GM19328 (cell line): ENCODE data around the gene NBEA.

Experiments used
- ATAC-seq: cut with Tn5 transposase; IDR thresholded peaks from one replicate; pipeline ENCODE4 v1.9.1; 2021; ENCODE audit warnings: mild to moderate bottlenecking, moderate library complexity; ENCODE audit not compliant: unreplicated experiment

Gene NBEA

DNA sequence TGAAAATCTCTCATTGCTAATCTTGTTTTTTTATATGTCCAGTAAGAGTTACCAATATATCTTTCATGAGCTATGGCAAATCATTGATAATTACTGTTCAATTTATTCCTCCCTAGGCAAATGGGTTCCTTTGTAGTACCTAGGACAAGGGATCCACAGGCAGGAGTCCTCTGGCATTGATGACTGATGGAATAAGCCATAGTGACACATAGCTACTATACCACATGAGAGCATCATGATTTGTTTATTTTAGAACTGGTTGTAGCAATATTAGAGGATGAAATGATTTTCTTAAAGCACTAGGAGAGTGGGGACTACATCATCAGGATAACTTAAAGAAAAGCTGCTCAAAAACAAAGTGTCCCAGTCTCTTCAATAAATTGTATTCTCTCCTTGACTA lies 556.2 kb downstream of the NBEA start:
- no peak for ATAC-seq

DNA sequence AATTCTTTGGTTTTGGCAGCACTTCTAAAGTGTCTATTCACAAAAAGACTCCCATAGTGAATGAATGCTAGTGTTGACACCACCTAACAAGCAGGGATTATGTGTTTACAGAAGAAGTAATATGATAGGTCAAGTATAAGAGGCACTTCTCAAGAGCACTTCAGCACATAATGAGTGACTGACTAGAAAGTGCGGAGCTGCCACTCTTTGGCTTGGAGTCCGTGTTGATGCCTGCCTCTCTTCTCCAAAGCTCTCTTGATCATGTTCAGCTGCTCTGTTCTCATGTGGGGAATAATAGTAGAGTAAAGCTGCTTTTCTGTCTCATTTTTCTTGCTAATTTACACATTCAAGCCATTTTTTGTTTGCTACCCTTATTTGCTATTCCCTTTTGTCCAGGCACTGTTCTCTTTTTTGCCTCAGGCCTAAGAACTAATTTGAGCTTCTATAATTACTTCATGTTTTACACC lies 557.2 kb downstream of the NBEA start:
- no peak for ATAC-seq

DNA sequence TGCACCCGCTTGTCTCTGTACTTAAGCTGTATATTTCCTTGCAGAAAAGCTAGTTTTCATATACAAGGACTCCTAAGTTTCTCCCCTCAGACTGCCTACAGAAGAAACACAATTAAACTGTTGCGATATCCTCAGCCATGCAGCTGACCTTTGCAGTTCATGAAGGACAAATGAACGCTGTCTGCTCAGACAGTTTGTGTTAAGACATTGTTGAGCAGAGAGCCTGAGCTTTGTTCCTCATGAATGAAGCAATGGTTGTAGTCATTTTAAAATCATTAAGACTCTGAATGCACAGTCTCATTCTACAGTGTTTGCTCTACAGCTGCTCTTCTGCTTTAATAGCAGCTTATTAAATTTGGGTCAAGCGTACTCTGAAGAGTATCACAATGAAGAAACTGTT lies 557.6 kb downstream of the NBEA start:
- ATAC-seq: no peak

DNA sequence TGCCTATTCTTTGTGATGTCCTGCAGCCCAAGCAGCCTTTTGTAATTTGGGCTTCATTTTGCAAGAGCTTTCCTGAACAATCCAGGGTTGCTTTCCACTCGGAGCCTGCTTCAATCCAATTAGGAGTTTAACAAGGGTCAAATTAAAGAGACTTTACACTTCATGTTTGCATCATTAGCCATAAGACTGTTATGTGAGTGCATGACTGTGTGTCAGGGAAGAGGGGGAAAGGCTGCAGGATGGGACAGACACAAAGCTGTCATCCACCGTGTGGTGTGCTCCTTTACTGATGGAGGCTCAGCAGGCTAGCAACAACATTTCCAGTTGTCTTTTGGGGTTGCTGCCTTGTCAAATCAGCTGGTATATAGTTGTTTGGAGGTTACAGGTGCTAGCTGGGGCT lies 558.1 kb downstream of the NBEA start:
- ATAC-seq: no peak

DNA sequence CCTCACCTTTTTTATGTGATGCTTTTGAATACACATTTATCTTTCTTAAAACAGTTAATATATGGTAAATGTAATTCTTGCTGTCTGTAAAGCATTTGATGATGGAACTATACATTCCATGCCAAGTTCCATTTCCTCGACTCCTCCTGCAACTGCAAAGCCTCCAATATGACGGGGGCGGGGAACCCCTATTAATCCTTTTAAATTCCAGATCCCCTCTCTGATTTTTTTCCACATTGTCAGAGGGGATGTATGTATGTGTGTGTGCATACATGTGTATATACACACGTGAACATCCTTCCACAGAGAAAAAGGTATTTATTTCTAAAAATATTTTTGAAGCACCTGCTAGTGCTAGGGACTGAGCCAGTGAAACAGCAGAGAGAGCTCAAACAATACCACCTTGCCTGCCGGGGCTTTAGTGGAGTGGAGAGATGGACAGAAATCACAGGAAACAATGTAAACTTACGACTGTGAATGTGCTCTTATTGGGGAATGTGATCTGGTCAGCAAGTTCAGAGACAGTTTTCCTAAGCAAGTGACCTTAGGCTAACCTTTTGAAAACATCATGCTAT lies 559.7 kb downstream of the NBEA start:
- no peak for ATAC-seq

DNA sequence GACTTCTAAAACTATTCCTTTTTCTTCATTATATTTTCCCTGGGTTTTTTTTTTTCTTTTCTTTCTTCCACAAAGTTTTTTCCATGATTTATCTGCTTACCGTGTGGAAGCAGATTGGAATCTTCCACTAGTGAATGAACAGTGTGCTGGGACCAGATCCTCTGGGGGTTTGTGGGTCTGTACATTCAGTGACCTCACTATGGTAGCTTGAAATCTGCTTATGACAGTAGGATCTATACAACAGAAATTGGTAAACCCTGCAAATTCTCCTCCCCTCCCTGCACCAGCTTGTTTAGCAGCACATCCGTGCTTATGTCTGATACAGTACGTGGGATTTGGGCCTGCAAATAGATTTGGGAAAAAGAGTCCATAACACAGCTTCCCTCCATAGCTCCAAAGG lies 560.4 kb downstream of the NBEA start:
- no peak for ATAC-seq

DNA sequence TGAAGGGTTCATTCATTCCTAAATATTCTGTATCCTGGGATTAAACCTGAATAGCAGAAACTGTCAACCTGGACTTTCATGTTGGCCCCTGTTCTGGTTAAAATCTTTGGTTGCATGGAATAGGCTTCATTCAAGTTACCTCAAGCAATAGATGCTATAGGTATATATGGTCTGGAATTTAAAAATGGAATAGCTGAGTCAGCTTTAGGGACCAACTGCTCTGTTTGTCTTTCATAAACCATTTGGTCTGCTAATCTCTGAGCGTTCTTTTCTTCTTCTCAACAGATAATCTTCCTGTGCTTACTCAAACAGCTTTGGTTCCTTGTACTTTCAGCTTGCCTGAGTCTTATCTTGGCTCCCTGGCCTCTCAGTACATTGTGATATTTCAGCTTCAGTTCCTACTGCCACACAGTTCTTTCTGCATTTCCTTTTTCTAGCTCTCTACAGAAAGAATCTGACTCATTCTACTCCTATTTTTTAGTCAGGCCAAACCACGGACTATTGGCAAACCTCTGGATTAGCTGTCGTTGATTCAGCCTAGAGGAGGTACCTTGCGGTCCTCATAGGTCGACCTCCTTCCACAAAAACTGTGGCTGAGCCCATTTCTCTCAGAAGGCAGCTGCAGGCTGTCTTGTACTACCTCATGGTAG lies 570.3 kb downstream of the NBEA start:
- ATAC-seq: no peak

DNA sequence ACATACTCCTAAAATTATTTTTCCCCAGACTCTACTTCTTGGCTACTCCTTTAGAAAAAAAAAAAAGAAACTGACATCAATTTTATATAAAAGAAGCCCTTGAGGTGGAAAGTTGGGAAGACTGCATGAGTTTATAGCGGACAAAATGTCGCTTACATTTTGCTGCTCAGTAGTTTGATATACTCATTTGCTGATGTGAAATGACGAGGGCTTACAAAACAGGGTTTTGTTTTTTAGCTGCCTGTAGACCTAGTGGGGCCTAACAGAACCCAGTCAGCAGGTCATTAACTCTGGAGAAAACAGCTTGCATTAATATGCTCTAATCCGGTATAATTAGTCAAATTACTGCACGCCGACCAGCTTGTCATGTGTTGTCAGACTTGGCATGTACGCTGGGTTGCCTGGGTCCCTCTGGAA lies 572.0 kb downstream of the NBEA start:
- no peak for ATAC-seq

DNA sequence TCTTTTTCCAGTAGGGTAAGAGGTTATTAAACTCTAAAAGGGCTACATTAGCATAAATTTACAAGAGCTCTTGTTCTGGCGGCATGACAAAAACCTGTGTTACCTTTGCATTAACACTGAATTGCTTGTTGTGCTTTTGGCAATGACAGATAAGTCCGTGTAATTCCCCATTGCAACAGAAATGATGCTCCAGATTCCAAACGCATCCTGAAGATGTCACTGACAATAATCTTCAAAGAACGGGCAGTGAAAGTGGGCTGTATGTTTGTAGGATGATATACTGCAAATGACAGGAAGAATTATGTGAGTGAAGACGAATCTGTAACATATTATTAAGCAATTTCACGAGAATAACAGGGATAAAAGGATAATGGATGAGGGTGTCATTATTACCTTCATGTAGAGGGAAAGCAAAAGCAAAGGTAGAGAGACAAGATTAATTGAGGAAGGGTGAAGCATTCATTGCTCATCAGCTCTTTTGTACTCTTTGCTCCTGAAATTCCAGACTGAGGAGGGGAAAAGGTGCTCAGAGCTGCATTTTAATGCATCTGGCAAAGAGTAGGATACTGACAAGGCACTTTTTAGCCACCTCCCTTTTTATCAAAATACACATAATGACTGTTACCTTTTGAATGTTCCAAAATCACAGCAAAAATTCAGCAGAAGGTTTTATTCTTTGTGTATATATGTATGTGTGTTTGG lies 572.9 kb downstream of the NBEA start:
- no peak for ATAC-seq

DNA sequence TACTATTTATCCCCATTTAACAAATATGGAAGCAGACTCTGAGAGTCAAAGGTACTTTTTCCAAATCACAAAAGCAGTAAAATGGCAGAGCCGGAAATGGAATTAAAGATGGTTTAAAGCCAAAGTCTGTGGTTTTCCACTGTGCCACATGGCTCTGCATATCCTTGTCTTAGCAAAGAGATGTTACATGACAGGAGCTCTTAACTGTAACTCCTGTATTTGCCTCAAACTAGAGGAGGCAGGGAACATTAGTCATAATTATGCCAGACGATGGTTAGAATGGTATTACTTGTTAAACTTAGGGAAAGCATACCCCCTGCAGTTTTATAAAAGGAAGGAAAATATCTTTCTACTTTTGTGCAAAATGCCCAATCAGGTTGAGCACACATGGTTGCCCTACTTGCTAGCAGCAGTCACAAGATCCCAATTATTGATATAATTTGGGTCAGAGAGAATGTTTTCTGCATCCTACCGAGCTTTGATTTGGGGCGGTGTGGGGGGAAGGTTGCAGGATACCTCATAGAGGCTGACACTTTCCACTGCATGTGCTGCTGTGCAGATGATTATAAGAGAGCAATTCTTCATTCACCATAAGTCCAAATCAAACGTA lies 576.4 kb downstream of the NBEA start:
- ATAC-seq: no peak

DNA sequence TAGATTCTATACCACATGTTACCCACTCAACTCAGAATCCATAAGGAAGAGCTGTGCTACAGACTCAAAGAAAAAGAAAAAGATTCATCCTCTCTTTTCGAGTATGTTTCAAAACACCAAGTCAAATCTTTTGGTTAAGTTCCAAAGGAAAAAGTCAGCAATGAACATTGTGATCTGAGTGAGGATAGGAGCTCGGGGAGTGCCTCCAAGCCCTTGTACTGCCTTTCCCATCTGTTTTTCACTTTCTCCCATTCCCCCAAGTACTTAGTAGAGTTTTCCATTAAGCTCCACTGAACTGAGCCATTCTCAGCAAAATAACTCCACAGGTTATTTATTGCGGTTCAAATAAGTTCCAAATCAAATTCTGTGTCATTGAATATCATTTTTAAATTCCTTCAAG lies 582.1 kb downstream of the NBEA start:
- no peak for ATAC-seq

DNA sequence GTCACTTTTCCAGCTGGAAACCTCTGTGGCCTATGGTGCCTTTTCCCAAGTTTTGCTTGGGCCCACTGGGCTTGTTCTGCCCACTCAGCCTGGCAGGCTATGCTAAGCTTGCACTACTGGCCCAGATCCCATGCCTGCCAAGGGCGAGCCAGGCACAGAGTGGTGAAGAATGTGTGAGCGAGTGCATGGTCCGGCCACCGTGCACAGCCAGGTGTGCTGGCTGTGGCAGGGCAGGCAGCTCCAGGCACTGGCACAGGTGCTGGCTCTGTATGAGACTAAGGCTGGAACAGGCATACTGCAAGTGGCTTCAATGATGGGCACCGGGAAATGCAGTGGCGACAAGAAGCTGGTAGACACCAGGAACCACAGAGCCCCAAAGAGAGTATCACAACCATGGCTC lies 584.5 kb downstream of the NBEA start:
- ATAC-seq: no peak

DNA sequence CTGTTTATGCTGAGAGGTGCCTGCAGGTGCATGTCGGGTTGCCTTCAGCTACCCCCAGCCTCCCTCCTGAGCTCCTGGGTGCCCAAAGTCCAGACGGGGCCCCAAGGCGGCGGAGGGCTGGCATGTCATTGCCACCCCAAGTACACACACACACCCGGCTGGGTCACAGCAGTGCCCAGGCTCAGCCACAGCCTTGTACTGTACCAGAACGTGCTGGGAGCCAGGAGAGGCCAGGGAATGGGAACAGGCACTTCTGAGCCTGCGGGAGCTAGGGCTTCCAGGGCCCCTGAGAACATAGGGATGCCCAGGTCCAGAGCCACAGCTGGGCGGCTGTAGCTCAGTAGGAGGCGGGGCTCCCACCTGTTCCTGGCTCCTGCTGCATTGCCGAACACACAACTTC lies 585.4 kb downstream of the NBEA start:
- no peak for ATAC-seq

DNA sequence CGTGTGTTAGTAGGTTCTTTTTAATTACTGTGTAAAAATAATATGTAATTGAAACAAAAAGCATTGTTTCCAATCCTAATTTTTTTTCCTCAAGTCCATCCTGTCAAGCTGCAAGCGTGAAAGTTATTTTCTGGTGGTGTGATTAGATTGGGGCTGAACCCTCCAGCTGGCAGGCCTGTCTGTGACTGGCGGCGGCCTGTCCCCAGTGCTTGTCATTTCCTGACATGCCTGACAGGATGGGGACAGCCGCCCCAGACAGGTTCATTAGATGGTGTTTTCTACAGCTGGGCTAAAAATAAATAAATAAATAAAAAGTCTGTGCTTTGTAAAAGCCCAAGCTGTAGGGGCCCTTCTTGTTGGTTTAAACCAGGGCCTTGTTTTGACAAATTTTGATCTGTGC lies 588.1 kb downstream of the NBEA start:
- ATAC-seq: no peak

DNA sequence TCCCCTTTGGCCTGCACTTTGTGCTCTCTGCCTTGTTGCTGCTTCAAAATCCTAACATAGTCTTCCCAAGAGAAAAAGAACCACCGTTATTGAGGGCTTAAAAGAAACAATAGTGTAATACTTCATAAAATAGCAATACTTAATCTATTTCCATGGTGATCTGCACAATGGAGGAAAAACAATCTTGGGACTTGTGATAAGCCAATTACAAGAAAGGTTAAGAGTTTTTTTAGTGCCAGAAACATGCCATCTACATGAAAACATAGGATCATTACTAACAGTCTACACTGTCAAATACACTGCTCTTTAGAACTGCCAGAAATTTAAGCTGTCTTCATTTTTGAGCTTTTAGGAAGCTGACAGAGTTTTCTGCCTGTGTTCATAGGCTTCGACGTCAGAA lies 588.5 kb downstream of the NBEA start:
- no peak for ATAC-seq

DNA sequence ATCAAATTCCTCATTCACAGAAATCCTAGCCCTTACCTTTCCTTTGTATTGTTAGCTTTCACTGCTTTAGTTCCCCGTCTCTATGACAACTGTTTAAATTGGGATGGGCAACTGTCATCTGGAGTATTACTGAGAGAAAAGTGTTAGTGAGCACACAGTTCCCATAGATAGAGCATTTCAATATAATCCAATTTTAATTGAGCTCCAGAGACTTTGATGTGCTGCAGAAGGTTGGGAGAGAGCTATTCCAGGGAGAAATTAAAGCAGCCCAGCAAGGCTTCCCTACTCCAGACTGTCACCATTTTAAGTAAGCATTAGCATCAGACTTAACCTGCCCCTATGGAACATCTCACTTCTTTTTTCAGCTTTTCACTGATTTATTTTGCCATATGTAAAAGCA lies 589.5 kb downstream of the NBEA start:
- ATAC-seq: no peak

DNA sequence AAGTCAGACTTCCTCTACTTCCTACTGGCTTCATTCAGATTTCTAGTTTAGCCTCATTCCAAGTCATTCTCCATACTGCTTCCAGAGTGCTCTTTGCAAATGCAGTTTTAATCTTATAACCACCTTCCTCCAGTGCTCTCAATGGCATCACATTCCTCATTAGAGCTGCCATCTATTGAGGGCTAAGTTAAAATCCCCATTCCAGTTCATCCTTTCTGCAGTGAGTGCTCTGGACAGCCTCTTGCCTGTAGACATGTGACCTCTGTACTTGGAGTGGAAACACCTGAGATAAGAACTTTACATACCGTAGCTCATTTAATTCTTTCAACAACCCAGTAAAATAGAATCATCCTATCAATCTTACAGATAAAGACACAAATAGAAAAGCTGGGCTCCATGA lies 592.3 kb downstream of the NBEA start:
- no peak for ATAC-seq

DNA sequence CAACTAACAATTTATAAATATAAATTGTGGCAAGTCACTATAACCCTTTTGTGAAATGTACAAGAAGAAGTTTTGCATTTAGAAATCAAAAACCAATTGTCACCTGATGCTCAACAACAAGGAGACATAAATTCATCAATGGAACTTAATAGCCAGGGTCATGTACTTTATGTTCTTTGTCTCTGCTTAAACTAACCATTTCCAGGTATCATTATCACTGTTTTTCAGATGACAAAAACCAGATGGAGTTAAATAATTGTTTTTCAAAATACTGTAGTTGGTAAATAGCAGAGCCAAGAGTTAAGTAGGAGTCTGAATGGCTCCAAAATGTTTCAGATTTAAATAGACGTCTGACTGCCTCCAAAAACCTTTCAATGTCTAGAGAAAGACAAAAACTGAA lies 606.7 kb downstream of the NBEA start:
- no peak for ATAC-seq

DNA sequence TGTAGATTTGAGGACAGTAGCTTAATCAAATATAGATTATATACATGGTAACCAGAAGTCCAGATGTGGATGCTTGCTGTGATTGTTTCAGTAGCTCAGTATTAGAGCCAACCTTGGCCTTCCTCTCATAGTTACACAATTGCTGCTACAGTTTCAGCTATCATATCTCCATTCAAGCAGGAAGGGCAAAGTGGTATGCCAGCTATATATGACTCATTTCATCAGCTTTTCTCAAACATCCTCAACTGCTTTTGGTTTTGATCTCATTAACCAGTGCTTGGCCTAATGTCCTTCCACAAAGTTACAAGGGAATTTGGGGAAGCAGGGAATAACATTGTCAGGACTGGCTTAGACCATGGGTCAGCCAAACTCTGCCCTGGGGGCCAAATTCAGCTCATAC lies 607.4 kb downstream of the NBEA start:
- no peak for ATAC-seq

DNA sequence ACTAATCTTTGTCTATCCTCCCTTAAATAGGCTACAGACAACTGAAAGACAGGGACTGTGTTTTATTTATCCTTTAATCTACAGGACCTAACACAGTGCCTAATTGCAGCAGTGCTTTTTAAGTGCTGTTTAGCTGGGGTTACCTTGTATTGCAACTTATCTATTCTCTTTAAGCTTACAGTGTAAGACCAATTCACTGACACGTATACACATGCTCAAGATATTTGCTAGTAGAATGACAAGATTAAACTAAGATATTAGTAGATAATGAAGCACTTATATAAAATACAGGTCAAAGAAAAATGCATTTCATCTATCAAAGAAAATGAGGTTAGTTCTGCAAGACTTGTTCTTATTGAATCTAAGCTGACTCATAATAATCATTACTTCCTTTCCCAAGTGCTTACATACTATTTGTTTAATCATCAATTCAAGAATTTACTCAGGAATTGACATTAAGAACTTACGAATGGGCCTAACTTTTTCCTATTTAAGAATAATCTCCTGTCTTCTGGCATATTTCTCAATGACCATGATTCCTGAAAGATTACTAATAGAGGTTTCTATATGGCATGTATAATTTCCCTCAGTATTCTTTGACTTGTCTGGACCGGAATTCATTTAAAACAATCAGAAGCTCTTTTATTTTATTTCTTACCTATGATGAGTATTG lies 610.2 kb downstream of the NBEA start:
- no peak for ATAC-seq

DNA sequence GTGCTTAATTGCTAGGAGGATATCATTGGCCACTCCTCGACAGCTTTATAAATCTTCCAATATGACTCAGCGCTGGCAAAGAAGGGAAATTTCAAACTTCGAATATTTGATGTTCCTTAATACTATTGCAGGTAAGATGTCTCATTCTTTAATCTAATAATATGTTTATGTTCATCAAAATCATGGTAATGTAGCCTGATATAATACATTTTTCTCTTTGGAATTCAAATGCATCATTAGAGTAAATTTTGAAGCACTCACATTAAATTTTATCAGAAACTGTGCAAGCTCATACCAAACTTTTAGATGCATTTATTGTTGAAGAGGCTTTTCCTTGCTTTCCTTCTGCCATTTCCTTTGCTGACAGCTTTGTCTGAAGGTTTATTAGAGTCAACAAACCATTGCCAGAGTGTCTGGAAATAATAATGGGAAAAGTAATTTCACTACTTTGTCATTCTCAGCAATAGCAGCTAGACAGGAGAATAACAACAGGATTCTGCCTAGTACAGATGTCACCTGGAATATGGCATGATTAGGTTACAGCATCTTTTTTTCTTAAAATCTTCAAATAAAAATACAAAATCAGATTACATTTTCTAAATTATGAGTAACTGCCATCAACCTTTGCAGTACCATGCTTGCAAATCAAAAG lies 613.0 kb downstream of the NBEA start:
- no peak for ATAC-seq
